ENCODE data around the gene MED27. TPM values are rescaled to one million over a fixed set of nuclear protein-coding genes. Genes with fewer than 3 reads are reported as not detected.
A peak's percentile ranks its signal among the peaks of the same experiment; 100 is the strongest.

Gene MED27
- total RNA-seq, 2 donors from 2014 or later = 29.8 to 37.0 TPM

- no peak for TF ChIP-seq CTCF (conservative IDR thresholded peaks at IDR 0.05)
- Mint-ChIP-seq H3K27me3 (ENCODE audit: insufficient read depth) (peaks cover 15% of the 10 kb centered on the region), H3K27ac (no peak overlapping the region), H3K4me3 (no peak overlapping the region), H3K9me3 (no peaks in the 10 kb centered on the region), H3K4me1 (peaks cover 3% of the 10 kb centered on the region), H3K36me3 (ENCODE audit: low read depth) (no peaks in the 10 kb centered on the region)
- Histone ChIP-seq H3K27ac (ENCODE audit: low read depth, low read length) (no peak overlapping the region), H3K4me3 (ENCODE audit: low read length) (no peak overlapping the region), H3K9ac (ENCODE audit: extremely low read depth, low read length, poor library complexity, severe bottlenecking) (no peak overlapping the region), H3K27me3 (ENCODE audit: control insufficient read depth, insufficient read depth, low read length, poor library complexity, severe bottlenecking) (peaks cover 9% of the 10 kb centered on the region), H3K36me3 (ENCODE audit: control insufficient read depth, insufficient read depth, low read length) (no peaks in the 10 kb centered on the region), H3K4me1 (ENCODE audit: control insufficient read depth, insufficient read depth, low read length) (no peaks in the 10 kb centered on the region), H3K9me3 (ENCODE audit: control insufficient read depth, low read length) (no peaks in the 10 kb centered on the region)
- DNase-seq = peak; percentile 95
- 35 to 42% methylated on average over 15 to 18 of the region's 18 CpGs for WGBS, 2 experiments (ENCODE audit: insufficient coverage in 1 of 2, insufficient read length in 1 of 2)
These were observed 34.5 kb upstream of the MED27 start for GRCh38 chr9:132114102-132114707.

- Mint-ChIP-seq H3K27ac (no peak overlapping the region), H3K4me3 (no peak overlapping the region), H3K36me3 (ENCODE audit: low read depth) (no peaks in the 10 kb centered on the region), H3K9me3 (no peaks in the 10 kb centered on the region), H3K27me3 (ENCODE audit: insufficient read depth) (peaks cover 14% of the 10 kb centered on the region), H3K4me1 (peaks cover 6% of the 10 kb centered on the region)
- WGBS, 2 experiments (ENCODE audit: insufficient coverage in 1 of 2, insufficient read length in 1 of 2) = 82 to 85% methylated on average over 3 to 5 of the region's 5 CpGs
- no peak for TF ChIP-seq CTCF (conservative IDR thresholded peaks at IDR 0.05)
- no peaks in the 10 kb centered on the region for H3K36me3 ChIP-seq (ENCODE audit: control insufficient read depth, insufficient read depth, low read length)
- H3K9ac ChIP-seq (ENCODE audit: extremely low read depth, low read length, poor library complexity, severe bottlenecking) = no peak overlapping the region
- H3K27ac ChIP-seq (ENCODE audit: low read depth, low read length) = no peak overlapping the region
- H3K9me3 ChIP-seq (ENCODE audit: control insufficient read depth, low read length) = no peaks in the 10 kb centered on the region
- H3K27me3 ChIP-seq (ENCODE audit: control insufficient read depth, insufficient read depth, low read length, poor library complexity, severe bottlenecking) = peaks cover 16% of the 10 kb centered on the region
- no peaks in the 10 kb centered on the region for H3K4me1 ChIP-seq (ENCODE audit: control insufficient read depth, insufficient read depth, low read length)
- no peak overlapping the region for H3K4me3 ChIP-seq (ENCODE audit: low read length)
- DNase-seq = no peak
These were observed 29.6 kb upstream of the MED27 start for GRCh38 chr9:132109291-132109690.

DNA sequence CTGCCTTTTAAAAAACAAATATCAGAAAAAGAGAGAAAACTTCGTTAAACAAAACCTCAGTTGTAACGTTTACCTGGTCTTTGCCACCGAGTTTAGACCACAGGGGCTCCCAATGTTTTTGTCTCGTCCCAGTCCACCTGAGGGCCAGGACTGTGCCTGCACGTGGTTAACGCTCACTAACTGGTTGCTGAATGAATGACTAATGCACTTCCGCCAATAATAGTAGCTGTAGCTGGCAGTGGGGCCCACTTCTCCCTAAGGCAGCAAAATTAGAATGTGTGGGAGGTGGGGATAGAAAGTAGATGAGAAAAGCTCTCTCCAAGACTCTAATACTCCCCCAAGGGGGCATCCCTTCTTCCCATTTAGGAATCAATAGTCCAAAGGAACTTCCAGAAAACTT is 29.1 kb upstream of the MED27 start:
- DNase-seq = no peak
- no peaks in the 10 kb centered on the region for H3K4me1 ChIP-seq (ENCODE audit: control insufficient read depth, insufficient read depth, low read length)
- Mint-ChIP-seq H3K36me3 (ENCODE audit: low read depth) (no peaks in the 10 kb centered on the region), H3K9me3 (no peaks in the 10 kb centered on the region), H3K4me1 (peaks cover 6% of the 10 kb centered on the region), H3K4me3 (no peak overlapping the region), H3K27me3 (ENCODE audit: insufficient read depth) (peaks cover 10% of the 10 kb centered on the region), H3K27ac (no peak overlapping the region)
- H3K27ac ChIP-seq (ENCODE audit: low read depth, low read length) = no peak overlapping the region
- no peak overlapping the region for H3K9ac ChIP-seq (ENCODE audit: extremely low read depth, low read length, poor library complexity, severe bottlenecking)
- 66 to 79% methylated on average over 6 to 7 of the region's 7 CpGs for WGBS, 2 experiments (ENCODE audit: insufficient coverage in 1 of 2, insufficient read length in 1 of 2)
- H3K9me3 ChIP-seq (ENCODE audit: control insufficient read depth, low read length) = no peaks in the 10 kb centered on the region
- no peaks in the 10 kb centered on the region for H3K36me3 ChIP-seq (ENCODE audit: control insufficient read depth, insufficient read depth, low read length)
- H3K4me3 ChIP-seq (ENCODE audit: low read length) = no peak overlapping the region
- no peak for TF ChIP-seq CTCF (conservative IDR thresholded peaks at IDR 0.05)
- peaks cover 13% of the 10 kb centered on the region for H3K27me3 ChIP-seq (ENCODE audit: control insufficient read depth, insufficient read depth, low read length, poor library complexity, severe bottlenecking)

All from endodermal cell (in vitro differentiated cells).